K562 (cell line): ENCODE data around the gene NUP35.

ENCODE experiments used
- CHD4 ChIP-seq: fragments of 200-600 bp; sonication (generic); IDR thresholded peaks from 3 replicates; pipeline ENCODE4 v1.6.1; 2012; ENCODE audit warnings: low read depth, mild to moderate bottlenecking, mixed read lengths, low read length, inconsistent platforms; ENCODE audit not compliant: insufficient read depth, insufficient replicate concordance, poor library complexity, severe bottlenecking
- ELF4 ChIP-seq: fragments of 450-650 bp; formaldehyde crosslinking; IDR thresholded peaks from 2 replicates; pipeline ENCODE4 v1.4.0; 2022; ENCODE audit warnings: missing genetic modification characterization
- GABPB1 ChIP-seq: sonication (generic); formaldehyde crosslinking; IDR thresholded peaks from 2 replicates; pipeline ENCODE4 v1.8.0; 2022; ENCODE audit warnings: mild to moderate bottlenecking, missing genetic modification reagents
- KDM1A ChIP-seq, 2 experiments: fragments of 450-650 bp; IDR thresholded peaks; 2 replicates each; pipeline ENCODE4 v1.6.1; 2016; ENCODE audit warnings: mild to moderate bottlenecking in 2 of 2
- NFYB ChIP-seq: IDR thresholded peaks from 2 replicates; pipeline ENCODE4 v1.6.1; 2011; ENCODE audit warnings: mild to moderate bottlenecking, moderate library complexity; ENCODE audit not compliant: insufficient read length; ENCODE audit errors: extremely low read depth
- NR3C1 ChIP-seq: sonication (generic); formaldehyde crosslinking; IDR thresholded peaks from 2 replicates; pipeline ENCODE4 v1.8.1; 2022; ENCODE audit warnings: missing genetic modification reagents
- TAF1 ChIP-seq: IDR thresholded peaks from 2 replicates; pipeline ENCODE4 v1.6.1; 2011; ENCODE audit warnings: mild to moderate bottlenecking, low read length, moderate library complexity; ENCODE audit not compliant: insufficient read depth, control insufficient read depth, severe bottlenecking; ENCODE audit errors: extremely low read depth
- TCF7 ChIP-seq: sonication (generic); IDR thresholded peaks from 2 replicates; pipeline ENCODE4 v1.6.1; 2016; ENCODE audit warnings: antibody characterized with exemption, borderline replicate concordance
- ZNF121 ChIP-seq: sonication (generic); formaldehyde crosslinking; conservative IDR thresholded peaks from 2 replicates; pipeline ENCODE4 v1.8.0; 2022; ENCODE audit warnings: missing genetic modification reagents
- TF ChIP-seq, protein P1 (sequence below), 3 experiments: IDR thresholded peaks in 2 of 3; conservative IDR thresholded peaks in 1 of 3; 2 replicates each; pipeline ENCODE4 v1.5.1; 2011 to 2012; ENCODE audit warnings: low read length in 3 of 3, mild to moderate bottlenecking in 3 of 3, control low read depth in 2 of 3, improper control_type of control experiment in 1 of 3, inconsistent platforms in 1 of 3, low read depth in 1 of 3, mixed read lengths in 1 of 3, moderate library complexity in 1 of 3; ENCODE audit not compliant: insufficient read depth in 2 of 3
- TF ChIP-seq, protein P2 (sequence below): fragments of 450-650 bp; IDR thresholded peaks from 2 replicates; pipeline ENCODE4 v1.6.1; 2016; ENCODE audit warnings: borderline replicate concordance
- TF ChIP-seq, protein P3 (sequence below): sonication (generic); formaldehyde crosslinking; IDR thresholded peaks from 2 replicates; pipeline ENCODE4 v1.8.1; 2023; ENCODE audit warnings: mild to moderate bottlenecking, missing genetic modification reagents

DNA sequence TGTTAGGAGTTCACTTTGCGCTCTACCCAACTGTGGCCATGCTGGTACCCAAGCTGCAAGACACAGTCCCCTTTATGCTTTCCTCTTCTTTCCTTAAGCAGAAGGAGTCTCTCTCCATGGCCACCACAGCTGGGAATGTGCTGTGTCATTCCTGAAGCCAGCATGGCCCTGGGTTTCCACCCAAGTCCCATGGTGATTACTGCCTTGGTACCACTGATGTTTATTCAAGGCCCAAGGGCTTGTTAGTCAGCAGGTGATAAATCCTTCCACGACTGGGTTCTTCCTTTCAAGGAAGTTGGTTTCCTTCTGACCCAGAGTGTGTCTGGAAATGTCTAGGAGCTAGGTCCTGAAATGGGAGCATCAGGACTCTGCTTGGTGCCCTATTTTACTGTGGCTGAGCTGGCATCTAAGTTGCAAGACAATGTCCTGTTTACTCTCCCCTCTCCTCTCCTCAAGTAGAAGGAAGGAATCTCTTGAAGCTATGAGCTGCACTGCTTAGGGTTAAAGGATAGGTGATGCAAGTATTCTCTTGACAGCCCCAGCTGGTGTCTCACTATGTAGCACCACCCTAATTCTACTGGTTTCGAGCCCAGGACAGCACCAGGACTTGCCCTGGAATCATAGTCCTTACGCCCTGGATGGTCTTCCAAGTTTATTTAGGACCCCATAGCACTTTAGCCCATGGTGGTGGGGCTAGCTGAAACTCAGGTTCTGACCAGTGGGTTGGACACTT is 18.7 kb upstream of the NUP35 start:
- TF ChIP-seq KDM1A (IDR thresholded peaks at IDR 0.05) (no peak), GABPB1 (no peak), TAF1 (no peak), CHD4 (no peak), TCF7 (no peak), ELF4 (CRISPR knock-in tag) (no peak), ZNF121 (CRISPR knock-in tag) (no peak), NR3C1 (CRISPR knock-in tag) (no peak), NFYB (no peak)
- TF ChIP-seq, protein P1, sequence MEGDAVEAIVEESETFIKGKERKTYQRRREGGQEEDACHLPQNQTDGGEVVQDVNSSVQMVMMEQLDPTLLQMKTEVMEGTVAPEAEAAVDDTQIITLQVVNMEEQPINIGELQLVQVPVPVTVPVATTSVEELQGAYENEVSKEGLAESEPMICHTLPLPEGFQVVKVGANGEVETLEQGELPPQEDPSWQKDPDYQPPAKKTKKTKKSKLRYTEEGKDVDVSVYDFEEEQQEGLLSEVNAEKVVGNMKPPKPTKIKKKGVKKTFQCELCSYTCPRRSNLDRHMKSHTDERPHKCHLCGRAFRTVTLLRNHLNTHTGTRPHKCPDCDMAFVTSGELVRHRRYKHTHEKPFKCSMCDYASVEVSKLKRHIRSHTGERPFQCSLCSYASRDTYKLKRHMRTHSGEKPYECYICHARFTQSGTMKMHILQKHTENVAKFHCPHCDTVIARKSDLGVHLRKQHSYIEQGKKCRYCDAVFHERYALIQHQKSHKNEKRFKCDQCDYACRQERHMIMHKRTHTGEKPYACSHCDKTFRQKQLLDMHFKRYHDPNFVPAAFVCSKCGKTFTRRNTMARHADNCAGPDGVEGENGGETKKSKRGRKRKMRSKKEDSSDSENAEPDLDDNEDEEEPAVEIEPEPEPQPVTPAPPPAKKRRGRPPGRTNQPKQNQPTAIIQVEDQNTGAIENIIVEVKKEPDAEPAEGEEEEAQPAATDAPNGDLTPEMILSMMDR (IDR thresholded peaks at IDR 0.05 in 2 of 3, conservative IDR thresholded peaks at IDR 0.05 in 1 of 3; ENCODE audit: insufficient read depth in 2 of 3, low read depth in 1 of 3, low read length in 3 of 3), result no peak
- TF ChIP-seq, protein P2, sequence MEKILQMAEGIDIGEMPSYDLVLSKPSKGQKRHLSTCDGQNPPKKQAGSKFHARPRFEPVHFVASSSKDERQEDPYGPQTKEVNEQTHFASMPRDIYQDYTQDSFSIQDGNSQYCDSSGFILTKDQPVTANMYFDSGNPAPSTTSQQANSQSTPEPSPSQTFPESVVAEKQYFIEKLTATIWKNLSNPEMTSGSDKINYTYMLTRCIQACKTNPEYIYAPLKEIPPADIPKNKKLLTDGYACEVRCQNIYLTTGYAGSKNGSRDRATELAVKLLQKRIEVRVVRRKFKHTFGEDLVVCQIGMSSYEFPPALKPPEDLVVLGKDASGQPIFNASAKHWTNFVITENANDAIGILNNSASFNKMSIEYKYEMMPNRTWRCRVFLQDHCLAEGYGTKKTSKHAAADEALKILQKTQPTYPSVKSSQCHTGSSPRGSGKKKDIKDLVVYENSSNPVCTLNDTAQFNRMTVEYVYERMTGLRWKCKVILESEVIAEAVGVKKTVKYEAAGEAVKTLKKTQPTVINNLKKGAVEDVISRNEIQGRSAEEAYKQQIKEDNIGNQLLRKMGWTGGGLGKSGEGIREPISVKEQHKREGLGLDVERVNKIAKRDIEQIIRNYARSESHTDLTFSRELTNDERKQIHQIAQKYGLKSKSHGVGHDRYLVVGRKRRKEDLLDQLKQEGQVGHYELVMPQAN, result no peak
- TF ChIP-seq, protein P3, sequence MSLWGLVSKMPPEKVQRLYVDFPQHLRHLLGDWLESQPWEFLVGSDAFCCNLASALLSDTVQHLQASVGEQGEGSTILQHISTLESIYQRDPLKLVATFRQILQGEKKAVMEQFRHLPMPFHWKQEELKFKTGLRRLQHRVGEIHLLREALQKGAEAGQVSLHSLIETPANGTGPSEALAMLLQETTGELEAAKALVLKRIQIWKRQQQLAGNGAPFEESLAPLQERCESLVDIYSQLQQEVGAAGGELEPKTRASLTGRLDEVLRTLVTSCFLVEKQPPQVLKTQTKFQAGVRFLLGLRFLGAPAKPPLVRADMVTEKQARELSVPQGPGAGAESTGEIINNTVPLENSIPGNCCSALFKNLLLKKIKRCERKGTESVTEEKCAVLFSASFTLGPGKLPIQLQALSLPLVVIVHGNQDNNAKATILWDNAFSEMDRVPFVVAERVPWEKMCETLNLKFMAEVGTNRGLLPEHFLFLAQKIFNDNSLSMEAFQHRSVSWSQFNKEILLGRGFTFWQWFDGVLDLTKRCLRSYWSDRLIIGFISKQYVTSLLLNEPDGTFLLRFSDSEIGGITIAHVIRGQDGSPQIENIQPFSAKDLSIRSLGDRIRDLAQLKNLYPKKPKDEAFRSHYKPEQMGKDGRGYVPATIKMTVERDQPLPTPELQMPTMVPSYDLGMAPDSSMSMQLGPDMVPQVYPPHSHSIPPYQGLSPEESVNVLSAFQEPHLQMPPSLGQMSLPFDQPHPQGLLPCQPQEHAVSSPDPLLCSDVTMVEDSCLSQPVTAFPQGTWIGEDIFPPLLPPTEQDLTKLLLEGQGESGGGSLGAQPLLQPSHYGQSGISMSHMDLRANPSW, result no peak
